ENCODE results near the gene PDE4D. TPM values are rescaled to one million over a fixed set of nuclear protein-coding genes. Genes with fewer than 3 reads are reported as not detected.

Gene PDE4D
- total and polyA plus RNA-seq, 10 of the 15 experiments (the other 5 are each of a cell fraction or from before 2014, with no cell fraction given) = 0.87 to 4.1 (median 2.2) TPM

DNA sequence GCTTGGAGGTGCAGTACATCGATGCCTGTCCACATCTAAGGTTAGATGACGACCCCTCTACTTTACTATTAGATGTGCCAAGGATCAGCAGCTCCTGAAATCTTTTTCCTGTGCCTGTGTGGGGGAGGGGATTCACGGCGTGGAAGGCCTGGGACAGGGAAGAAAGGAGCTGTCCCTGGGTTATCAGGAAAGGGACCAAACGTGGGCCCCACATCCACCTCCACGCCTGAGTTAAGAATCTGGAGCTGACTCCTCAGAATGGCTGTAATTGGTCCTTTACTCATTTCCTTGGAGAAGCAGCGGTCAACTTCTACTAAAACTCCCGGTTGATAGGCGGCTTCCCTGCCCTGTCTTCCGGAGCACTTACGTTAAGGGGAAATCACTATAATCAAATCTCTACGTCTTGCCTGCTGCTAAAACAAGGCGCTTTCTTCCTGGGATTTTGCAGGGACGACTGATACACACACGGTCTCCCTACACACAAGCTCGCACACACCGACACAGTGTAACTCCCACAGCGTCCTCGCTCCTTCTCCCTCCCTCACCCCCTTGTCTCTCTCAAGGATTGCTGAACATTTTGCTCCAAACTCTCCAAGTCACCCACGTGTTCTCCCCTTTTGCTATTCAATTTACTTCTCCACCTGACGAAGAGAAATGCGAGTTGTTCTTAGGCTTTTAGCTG is 1.4 kb downstream of the PDE4D start:
- Histone ChIP-seq H3K4me3 (no peak overlapping the region), H3K4me1 (ENCODE audit: control insufficient read depth, insufficient read depth, low read length) (no peaks in the 10 kb centered on the region), H3K9ac (ENCODE audit: control insufficient read depth, insufficient read depth, low read length) (no peak overlapping the region), H3K79me2 (ENCODE audit: control insufficient read depth, insufficient read depth, low read length) (no peaks in the 10 kb centered on the region), H3K36me3 (ENCODE audit: control insufficient read depth in 2 of 2, insufficient read depth in 2 of 2, low read length in 1 of 2) (no peaks in the 10 kb centered on the region), H3K9me3 (replicated peaks; ENCODE audit: control insufficient read depth, insufficient read depth, low read length) (no peaks in the 10 kb centered on the region; the same call in 2 of the 3 replicates), H4K20me1 (ENCODE audit: control insufficient read depth, insufficient read depth) (no peaks in the 10 kb centered on the region), H3K27ac (ENCODE audit: control insufficient read depth, insufficient read depth) (no peak overlapping the region), H2AFZ (ENCODE audit: control insufficient read depth, low read depth, low read length) (no peak overlapping the region), H3K27me3 (replicated peaks in 1 of 2; ENCODE audit: control insufficient read depth in 2 of 2, insufficient read depth in 2 of 2, low read length in 1 of 2) (peaks cover 0 to 8% of the 10 kb centered on the region in 2 experiments; a peak in 2 of 4 replicates), H3K4me2 (ENCODE audit: control insufficient read depth, insufficient read depth) (no peak overlapping the region)
- intact Hi-C loops (cut with micrococcal nuclease; ENCODE audit: unreplicated experiment) (no loop called here), in situ Hi-C loops (cut with MboI) (no loop called here)
- FAIRE-seq (no peak), DNase-seq (ENCODE audit: low read depth, low spot score) (no peak), ATAC-seq (no peak)
- ChIA-PET POLR2A (no interaction called here), SMC1A (ENCODE audit: uncharacterized antibody, unreplicated experiment) (no interaction called here), CTCF (no interaction called here), RAD21 (ENCODE audit: unreplicated experiment) (no interaction called here)
- 37% methylated on average over 22 of the region's 22 CpGs for WGBS (ENCODE audit: insufficient coverage, insufficient replicate concordance, low lambda C conversion rate, missing lambda C conversion rate)
- no TSS peak for BruUV-seq (replicated peaks)
- TF ChIP-seq NR2C1 (IDR thresholded peaks at IDR 0.05) = no peak
- TF ChIP-seq NFYA (IDR thresholded peaks at IDR 0.05; ENCODE audit: borderline replicate concordance, low read depth, low read length) = no peak

DNA sequence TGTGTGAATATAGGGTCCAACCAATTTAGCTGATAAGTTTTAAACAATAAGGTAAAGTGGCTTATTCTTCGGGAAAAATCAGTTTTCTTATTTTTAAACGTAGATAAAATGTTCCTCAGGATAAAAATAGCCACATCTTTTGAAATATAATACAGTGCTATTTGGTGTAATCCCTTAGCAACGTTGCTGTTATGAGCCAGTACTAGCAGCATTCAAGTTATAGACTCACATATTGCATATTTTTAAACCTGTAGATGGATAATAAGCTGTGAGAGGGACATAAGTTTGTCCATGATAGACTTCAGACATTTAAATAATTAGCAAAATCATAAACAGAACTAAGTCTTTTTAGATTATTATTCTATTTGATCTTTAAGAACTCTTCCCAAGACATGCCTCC is 6.3 kb downstream of the PDE4D start:
- no peak for FAIRE-seq
- no peak for ATAC-seq
- Histone ChIP-seq H3K4me2 (ENCODE audit: control insufficient read depth, insufficient read depth) (no peak overlapping the region), H3K4me3 (no peak overlapping the region), H3K9me3 (replicated peaks; ENCODE audit: control insufficient read depth, insufficient read depth, low read length) (no peaks in the 10 kb centered on the region), H4K20me1 (ENCODE audit: control insufficient read depth, insufficient read depth) (no peaks in the 10 kb centered on the region), H3K79me2 (ENCODE audit: control insufficient read depth, insufficient read depth, low read length) (no peaks in the 10 kb centered on the region), H2AFZ (ENCODE audit: control insufficient read depth, low read depth, low read length) (no peak overlapping the region), H3K27me3 (replicated peaks in 1 of 2; ENCODE audit: control insufficient read depth in 2 of 2, insufficient read depth in 2 of 2, low read length in 1 of 2) (0 out of 4 replicates have a peak, but pooled peaks cover 0 to 2% of the 10 kb centered on the region in 2 experiments), H3K36me3 (ENCODE audit: control insufficient read depth in 2 of 2, insufficient read depth in 2 of 2, low read length in 1 of 2) (no peaks in the 10 kb centered on the region), H3K4me1 (ENCODE audit: control insufficient read depth, insufficient read depth, low read length) (no peaks in the 10 kb centered on the region), H3K27ac (ENCODE audit: control insufficient read depth, insufficient read depth) (no peak overlapping the region), H3K9ac (ENCODE audit: control insufficient read depth, insufficient read depth, low read length) (no peak overlapping the region)
- ChIA-PET POLR2A (no interaction called here), CTCF (no interaction called here), RAD21 (ENCODE audit: unreplicated experiment) (no interaction called here), SMC1A (ENCODE audit: uncharacterized antibody, unreplicated experiment) (interaction anchor here (0.6 kb wide), 1 partner anchor 48 kb away, joined by 5 read pairs; no protein-coding TSS in a partner anchor)
- intact Hi-C loops (cut with micrococcal nuclease; ENCODE audit: unreplicated experiment) (no loop called here), in situ Hi-C loops (cut with MboI) (no loop called here)
- no peak for DNase-seq (ENCODE audit: low read depth, low spot score)
- BruUV-seq (replicated peaks) = no TSS peak
- WGBS (ENCODE audit: insufficient coverage, insufficient replicate concordance, low lambda C conversion rate, missing lambda C conversion rate) = 23% methylated on average over 3 of the region's 3 CpGs
- no peak for TF ChIP-seq RUNX3 (IDR thresholded peaks at IDR 0.05; ENCODE audit: low read length)
- TF ChIP-seq DPF2 (IDR thresholded peaks at IDR 0.05) = no peak
- no peak for TF ChIP-seq EZH2 (IDR thresholded peaks at IDR 0.05; ENCODE audit: borderline replicate concordance, control insufficient read depth, low read depth, low read length)
- TF ChIP-seq ZNF24 (IDR thresholded peaks at IDR 0.05) = no peak
- no peak for TF ChIP-seq POLR2A (IDR thresholded peaks at IDR 0.05; ENCODE audit: low read depth, low read length)
- TF ChIP-seq, protein P1, sequence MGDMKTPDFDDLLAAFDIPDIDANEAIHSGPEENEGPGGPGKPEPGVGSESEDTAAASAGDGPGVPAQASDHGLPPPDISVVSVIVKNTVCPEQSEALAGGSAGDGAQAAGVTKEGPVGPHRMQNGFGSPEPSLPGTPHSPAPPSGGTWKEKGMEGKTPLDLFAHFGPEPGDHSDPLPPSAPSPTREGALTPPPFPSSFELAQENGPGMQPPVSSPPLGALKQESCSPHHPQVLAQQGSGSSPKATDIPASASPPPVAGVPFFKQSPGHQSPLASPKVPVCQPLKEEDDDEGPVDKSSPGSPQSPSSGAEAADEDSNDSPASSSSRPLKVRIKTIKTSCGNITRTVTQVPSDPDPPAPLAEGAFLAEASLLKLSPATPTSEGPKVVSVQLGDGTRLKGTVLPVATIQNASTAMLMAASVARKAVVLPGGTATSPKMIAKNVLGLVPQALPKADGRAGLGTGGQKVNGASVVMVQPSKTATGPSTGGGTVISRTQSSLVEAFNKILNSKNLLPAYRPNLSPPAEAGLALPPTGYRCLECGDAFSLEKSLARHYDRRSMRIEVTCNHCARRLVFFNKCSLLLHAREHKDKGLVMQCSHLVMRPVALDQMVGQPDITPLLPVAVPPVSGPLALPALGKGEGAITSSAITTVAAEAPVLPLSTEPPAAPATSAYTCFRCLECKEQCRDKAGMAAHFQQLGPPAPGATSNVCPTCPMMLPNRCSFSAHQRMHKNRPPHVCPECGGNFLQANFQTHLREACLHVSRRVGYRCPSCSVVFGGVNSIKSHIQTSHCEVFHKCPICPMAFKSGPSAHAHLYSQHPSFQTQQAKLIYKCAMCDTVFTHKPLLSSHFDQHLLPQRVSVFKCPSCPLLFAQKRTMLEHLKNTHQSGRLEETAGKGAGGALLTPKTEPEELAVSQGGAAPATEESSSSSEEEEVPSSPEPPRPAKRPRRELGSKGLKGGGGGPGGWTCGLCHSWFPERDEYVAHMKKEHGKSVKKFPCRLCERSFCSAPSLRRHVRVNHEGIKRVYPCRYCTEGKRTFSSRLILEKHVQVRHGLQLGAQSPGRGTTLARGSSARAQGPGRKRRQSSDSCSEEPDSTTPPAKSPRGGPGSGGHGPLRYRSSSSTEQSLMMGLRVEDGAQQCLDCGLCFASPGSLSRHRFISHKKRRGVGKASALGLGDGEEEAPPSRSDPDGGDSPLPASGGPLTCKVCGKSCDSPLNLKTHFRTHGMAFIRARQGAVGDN (IDR thresholded peaks at IDR 0.05) = no peak
- no peak for TF ChIP-seq SMC3 (IDR thresholded peaks at IDR 0.05; ENCODE audit: borderline replicate concordance, low read length)
- TF ChIP-seq, protein P2, sequence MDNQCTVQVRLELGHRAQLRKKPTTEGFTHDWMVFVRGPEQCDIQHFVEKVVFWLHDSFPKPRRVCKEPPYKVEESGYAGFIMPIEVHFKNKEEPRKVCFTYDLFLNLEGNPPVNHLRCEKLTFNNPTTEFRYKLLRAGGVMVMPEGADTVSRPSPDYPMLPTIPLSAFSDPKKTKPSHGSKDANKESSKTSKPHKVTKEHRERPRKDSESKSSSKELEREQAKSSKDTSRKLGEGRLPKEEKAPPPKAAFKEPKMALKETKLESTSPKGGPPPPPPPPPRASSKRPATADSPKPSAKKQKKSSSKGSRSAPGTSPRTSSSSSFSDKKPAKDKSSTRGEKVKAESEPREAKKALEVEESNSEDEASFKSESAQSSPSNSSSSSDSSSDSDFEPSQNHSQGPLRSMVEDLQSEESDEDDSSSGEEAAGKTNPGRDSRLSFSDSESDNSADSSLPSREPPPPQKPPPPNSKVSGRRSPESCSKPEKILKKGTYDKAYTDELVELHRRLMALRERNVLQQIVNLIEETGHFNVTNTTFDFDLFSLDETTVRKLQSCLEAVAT (IDR thresholded peaks at IDR 0.05) = no peak
- TF ChIP-seq, protein P3, sequence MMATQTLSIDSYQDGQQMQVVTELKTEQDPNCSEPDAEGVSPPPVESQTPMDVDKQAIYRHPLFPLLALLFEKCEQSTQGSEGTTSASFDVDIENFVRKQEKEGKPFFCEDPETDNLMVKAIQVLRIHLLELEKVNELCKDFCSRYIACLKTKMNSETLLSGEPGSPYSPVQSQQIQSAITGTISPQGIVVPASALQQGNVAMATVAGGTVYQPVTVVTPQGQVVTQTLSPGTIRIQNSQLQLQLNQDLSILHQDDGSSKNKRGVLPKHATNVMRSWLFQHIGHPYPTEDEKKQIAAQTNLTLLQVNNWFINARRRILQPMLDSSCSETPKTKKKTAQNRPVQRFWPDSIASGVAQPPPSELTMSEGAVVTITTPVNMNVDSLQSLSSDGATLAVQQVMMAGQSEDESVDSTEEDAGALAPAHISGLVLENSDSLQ (IDR thresholded peaks at IDR 0.05) = no peak

Measured in GM12878 (cell line).